ENCODE results near the gene ADAMTS2. TPM values are rescaled to one million over a fixed set of nuclear protein-coding genes. Genes with fewer than 3 reads are reported as not detected.

ADAMTS2 gene
- total RNA-seq, 1 donor from 2014 or later, result 18.8 TPM

DNA sequence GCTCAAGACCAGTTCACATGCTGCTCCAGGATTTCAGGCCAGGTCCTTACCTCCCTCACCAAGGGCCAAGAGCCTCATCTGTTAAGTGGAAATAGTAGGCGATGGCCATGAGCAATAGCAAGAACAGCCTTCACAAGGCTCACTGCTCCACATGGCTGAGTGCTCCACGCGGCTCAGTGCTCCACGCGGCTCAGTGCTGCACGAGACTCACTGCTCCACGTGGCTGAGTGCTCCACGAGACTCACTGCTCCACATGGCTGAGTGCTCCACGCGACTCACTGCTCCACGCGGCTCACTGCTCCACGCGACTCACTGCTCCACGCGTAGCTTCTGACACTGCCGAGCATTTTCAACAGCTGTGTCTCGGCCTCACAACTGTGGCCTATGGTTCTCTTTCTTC is 36.4 kb upstream of the ADAMTS2 start:
- FAIRE-seq, result no peak
- no peak overlapping the region for H2AFZ ChIP-seq (ENCODE audit: low read depth, low read length)

DNA sequence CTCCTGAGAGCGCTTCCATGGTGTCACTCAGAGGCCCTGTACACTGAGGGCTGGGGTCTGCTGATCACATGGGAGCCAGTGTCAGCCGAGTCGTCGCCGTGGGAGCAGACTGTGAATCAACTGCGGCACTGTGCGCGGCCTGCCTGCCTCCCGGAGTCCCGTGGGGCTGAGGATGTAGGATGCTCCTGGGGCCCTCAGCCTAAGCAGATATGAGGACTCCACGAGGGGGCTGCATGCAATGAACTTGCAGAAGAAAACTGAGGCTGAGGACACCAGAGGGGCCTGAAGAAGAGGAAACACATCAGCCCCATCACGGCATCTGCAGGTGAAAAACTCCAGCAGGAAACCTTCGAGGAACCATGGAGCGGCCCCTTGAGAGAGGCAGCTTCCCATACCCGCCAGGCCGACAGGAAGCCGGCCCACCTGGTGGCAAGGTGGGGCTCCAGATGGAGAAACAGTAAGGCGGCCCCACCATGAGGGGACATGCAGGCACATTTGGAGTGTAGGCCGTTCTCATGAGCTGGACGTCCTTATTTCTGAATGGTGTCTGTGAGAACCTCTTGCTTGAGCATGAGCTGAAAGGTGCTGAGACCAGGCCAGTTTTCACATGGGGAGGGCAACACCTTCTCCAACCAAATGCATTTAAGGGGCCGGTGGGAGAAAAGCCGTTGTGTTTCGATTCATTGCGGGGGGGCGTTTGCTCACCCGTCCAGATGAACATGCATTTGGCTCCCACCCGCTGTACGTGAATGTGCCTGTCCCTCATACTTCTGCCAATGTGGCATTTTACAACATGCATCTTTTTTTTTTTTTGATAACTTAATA is 35.2 kb upstream of the ADAMTS2 start:
- peaks cover 2% of the 10 kb centered on the region for H3K9me3 Mint-ChIP-seq (ENCODE audit: unreplicated experiment)
- no peaks in the 10 kb centered on the region for H3K36me3 ChIP-seq (ENCODE audit: insufficient read depth, low read length)
- FAIRE-seq (no peak), DNase-seq (ENCODE audit: low read depth) (no peak)
- H3K27ac ChIP-seq (ENCODE audit: low read depth, low read length), result no peak overlapping the region
- H3K27me3 Mint-ChIP-seq (ENCODE audit: low read depth, unreplicated experiment), result no peaks in the 10 kb centered on the region
- TF ChIP-seq, protein P1, sequence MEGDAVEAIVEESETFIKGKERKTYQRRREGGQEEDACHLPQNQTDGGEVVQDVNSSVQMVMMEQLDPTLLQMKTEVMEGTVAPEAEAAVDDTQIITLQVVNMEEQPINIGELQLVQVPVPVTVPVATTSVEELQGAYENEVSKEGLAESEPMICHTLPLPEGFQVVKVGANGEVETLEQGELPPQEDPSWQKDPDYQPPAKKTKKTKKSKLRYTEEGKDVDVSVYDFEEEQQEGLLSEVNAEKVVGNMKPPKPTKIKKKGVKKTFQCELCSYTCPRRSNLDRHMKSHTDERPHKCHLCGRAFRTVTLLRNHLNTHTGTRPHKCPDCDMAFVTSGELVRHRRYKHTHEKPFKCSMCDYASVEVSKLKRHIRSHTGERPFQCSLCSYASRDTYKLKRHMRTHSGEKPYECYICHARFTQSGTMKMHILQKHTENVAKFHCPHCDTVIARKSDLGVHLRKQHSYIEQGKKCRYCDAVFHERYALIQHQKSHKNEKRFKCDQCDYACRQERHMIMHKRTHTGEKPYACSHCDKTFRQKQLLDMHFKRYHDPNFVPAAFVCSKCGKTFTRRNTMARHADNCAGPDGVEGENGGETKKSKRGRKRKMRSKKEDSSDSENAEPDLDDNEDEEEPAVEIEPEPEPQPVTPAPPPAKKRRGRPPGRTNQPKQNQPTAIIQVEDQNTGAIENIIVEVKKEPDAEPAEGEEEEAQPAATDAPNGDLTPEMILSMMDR (IDR thresholded peaks at IDR 0.05; ENCODE audit: insufficient read depth, low read depth, low read length), result no peak
- no peak for TF ChIP-seq EZH2 (IDR thresholded peaks at IDR 0.05; ENCODE audit: insufficient read depth, low read length)
- H3K27me3 ChIP-seq (ENCODE audit: insufficient read depth, low read length), result no peaks in the 10 kb centered on the region
- H3K36me3 Mint-ChIP-seq (ENCODE audit: low read depth, unreplicated experiment), result no peaks in the 10 kb centered on the region
- H3K4me2 ChIP-seq (ENCODE audit: low read length), result no peak overlapping the region
- no peak overlapping the region for H3K27ac Mint-ChIP-seq (ENCODE audit: unreplicated experiment)
- no peaks in the 10 kb centered on the region for H4K20me1 ChIP-seq (ENCODE audit: insufficient read depth, low read length)
- H2AFZ ChIP-seq (ENCODE audit: low read depth, low read length), result no peak overlapping the region
- H3K4me3 Mint-ChIP-seq (ENCODE audit: unreplicated experiment), result no peak overlapping the region
- no peaks in the 10 kb centered on the region for H3K79me2 ChIP-seq (ENCODE audit: insufficient read depth, low read length)
- peaks cover 16% of the 10 kb centered on the region for H3K4me1 Mint-ChIP-seq (ENCODE audit: low read depth, unreplicated experiment)
- H3K9ac ChIP-seq (ENCODE audit: low read length), result no peak overlapping the region
- peaks cover 8% of the 10 kb centered on the region for H3K4me1 ChIP-seq (ENCODE audit: insufficient read depth, low read length)
- no peak overlapping the region for H3K4me3 ChIP-seq (ENCODE audit: insufficient read depth, low read depth, low read length)
- H3K9me3 ChIP-seq (ENCODE audit: insufficient read depth, low read depth, low read length), result peaks cover 6% of the 10 kb centered on the region

More for the DNA sequence above, 36.4 kb upstream of the ADAMTS2 start:
- no peak for DNase-seq (ENCODE audit: low read depth)
- no peaks in the 10 kb centered on the region for H3K27me3 ChIP-seq (ENCODE audit: insufficient read depth, low read length)
- H3K36me3 Mint-ChIP-seq (ENCODE audit: low read depth, unreplicated experiment), result no peaks in the 10 kb centered on the region
- H3K4me1 Mint-ChIP-seq (ENCODE audit: low read depth, unreplicated experiment), result peaks cover 17% of the 10 kb centered on the region
- no peak overlapping the region for H3K27ac Mint-ChIP-seq (ENCODE audit: unreplicated experiment)
- H3K9me3 Mint-ChIP-seq (ENCODE audit: unreplicated experiment), result peaks cover 5% of the 10 kb centered on the region
- H3K4me3 Mint-ChIP-seq (ENCODE audit: unreplicated experiment), result no peak overlapping the region
- no peaks in the 10 kb centered on the region for H3K36me3 ChIP-seq (ENCODE audit: insufficient read depth, low read length)
- H3K4me3 ChIP-seq (ENCODE audit: insufficient read depth, low read depth, low read length), result no peak overlapping the region
- H3K9ac ChIP-seq (ENCODE audit: low read length), result no peak overlapping the region
- TF ChIP-seq, protein P1 (IDR thresholded peaks at IDR 0.05; ENCODE audit: insufficient read depth, low read depth, low read length), result no peak
- no peak for TF ChIP-seq EZH2 (IDR thresholded peaks at IDR 0.05; ENCODE audit: insufficient read depth, low read length)
- H3K27me3 Mint-ChIP-seq (ENCODE audit: low read depth, unreplicated experiment), result no peaks in the 10 kb centered on the region
- peaks cover 8% of the 10 kb centered on the region for H3K4me1 ChIP-seq (ENCODE audit: insufficient read depth, low read length)
- peaks cover 6% of the 10 kb centered on the region for H3K9me3 ChIP-seq (ENCODE audit: insufficient read depth, low read depth, low read length)
- no peaks in the 10 kb centered on the region for H3K79me2 ChIP-seq (ENCODE audit: insufficient read depth, low read length)
- no peak overlapping the region for H3K4me2 ChIP-seq (ENCODE audit: low read length)
- no peak overlapping the region for H3K27ac ChIP-seq (ENCODE audit: low read depth, low read length)
- H4K20me1 ChIP-seq (ENCODE audit: insufficient read depth, low read length), result no peaks in the 10 kb centered on the region

DNA sequence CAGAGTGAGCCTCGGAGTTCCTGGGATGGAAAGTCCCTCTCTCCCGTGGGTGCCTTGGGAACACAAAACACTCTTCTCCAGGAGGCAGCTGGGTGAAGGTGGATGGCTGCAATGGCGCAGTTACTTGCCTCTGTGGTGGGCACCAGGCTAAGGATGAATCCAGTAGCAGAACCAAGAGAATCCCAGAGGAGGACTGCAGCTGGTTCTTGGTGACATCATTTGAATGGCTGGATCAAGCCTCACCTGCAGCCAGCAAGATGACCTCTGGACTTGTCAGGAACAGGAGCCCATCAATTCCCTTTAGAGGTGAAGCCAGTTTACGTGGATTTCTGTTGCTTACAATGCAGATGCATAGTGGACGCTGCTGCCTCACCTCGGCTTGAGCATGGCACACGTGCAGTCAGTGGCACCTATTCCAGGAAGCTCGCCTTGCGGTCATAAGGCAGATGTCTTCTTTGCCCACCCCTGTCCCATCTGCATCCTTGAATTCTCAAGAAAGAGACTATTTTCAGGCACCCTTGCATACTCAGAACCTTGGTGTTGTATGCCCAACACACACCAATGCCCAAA is 34.1 kb upstream of the ADAMTS2 start:
- H3K27ac Mint-ChIP-seq (ENCODE audit: unreplicated experiment), result peak overlapping the region; percentile 78
- Histone ChIP-seq H3K79me2 (ENCODE audit: insufficient read depth, low read length) (no peaks in the 10 kb centered on the region), H3K9ac (ENCODE audit: low read length) (no peak overlapping the region), H3K4me1 (ENCODE audit: insufficient read depth, low read length) (peaks cover 8% of the 10 kb centered on the region), H3K4me2 (ENCODE audit: low read length) (no peak overlapping the region), H3K27me3 (ENCODE audit: insufficient read depth, low read length) (no peaks in the 10 kb centered on the region), H3K36me3 (ENCODE audit: insufficient read depth, low read length) (no peaks in the 10 kb centered on the region), H2AFZ (ENCODE audit: low read depth, low read length) (no peak overlapping the region), H3K4me3 (ENCODE audit: insufficient read depth, low read depth, low read length) (no peak overlapping the region), H3K27ac (ENCODE audit: low read depth, low read length) (no peak overlapping the region), H4K20me1 (ENCODE audit: insufficient read depth, low read length) (no peaks in the 10 kb centered on the region), H3K9me3 (ENCODE audit: insufficient read depth, low read depth, low read length) (peaks cover 6% of the 10 kb centered on the region)
- H3K36me3 Mint-ChIP-seq (ENCODE audit: low read depth, unreplicated experiment), result peaks cover 5% of the 10 kb centered on the region
- DNase-seq (ENCODE audit: low read depth) (no peak), FAIRE-seq (no peak)
- peaks cover 4% of the 10 kb centered on the region for H3K27me3 Mint-ChIP-seq (ENCODE audit: low read depth, unreplicated experiment)
- no peak for TF ChIP-seq EZH2 (IDR thresholded peaks at IDR 0.05; ENCODE audit: insufficient read depth, low read length)
- TF ChIP-seq, protein P1 (IDR thresholded peaks at IDR 0.05; ENCODE audit: insufficient read depth, low read depth, low read length), result no peak
- peaks cover 16% of the 10 kb centered on the region for H3K4me1 Mint-ChIP-seq (ENCODE audit: low read depth, unreplicated experiment)
- peaks cover 4% of the 10 kb centered on the region for H3K9me3 Mint-ChIP-seq (ENCODE audit: unreplicated experiment)
- H3K4me3 Mint-ChIP-seq (ENCODE audit: unreplicated experiment), result no peak overlapping the region

Data from astrocyte (in vitro differentiated cells and primary cell).